Superior temporal gyrus (tissue), 1 donor: ENCODE measurements around the gene NMD3.
"Not testable (repeated sequence)": the region's sequence is repeated elsewhere in the genome, so short reads cannot be mapped to it uniquely, and the experiment has no call there.

Experiments
- DNase-seq: peaks from one replicate; pipeline ENCODE4 v3.0.0-alpha.2; 2016; ENCODE audit errors: extremely low spot score

NMD3 gene

GRCh38 chr3:161275919-161276318 lies 54.8 kb downstream of the NMD3 start:
- DNase-seq, result no peak

DNA sequence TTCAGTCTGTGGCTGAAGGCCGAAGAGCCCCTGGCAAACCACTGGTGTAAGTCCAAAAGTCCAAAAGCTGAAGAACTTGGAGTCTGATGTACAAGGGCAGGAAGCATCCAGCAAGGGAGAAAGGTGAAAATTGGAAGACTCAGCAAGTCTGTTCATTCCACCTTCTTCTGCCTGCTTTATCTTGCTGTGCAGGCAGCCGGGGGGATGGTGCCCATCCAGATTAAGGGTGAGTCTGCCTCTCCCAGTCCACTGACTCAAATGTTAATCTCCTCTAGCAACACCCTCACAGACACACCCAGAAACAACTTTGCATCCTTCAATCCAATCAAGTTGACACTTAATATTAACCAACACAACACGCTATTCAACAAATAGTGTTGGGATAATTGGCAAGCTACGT lies 61.3 kb downstream of the NMD3 start:
- DNase-seq, result not testable (repeated sequence)

DNA sequence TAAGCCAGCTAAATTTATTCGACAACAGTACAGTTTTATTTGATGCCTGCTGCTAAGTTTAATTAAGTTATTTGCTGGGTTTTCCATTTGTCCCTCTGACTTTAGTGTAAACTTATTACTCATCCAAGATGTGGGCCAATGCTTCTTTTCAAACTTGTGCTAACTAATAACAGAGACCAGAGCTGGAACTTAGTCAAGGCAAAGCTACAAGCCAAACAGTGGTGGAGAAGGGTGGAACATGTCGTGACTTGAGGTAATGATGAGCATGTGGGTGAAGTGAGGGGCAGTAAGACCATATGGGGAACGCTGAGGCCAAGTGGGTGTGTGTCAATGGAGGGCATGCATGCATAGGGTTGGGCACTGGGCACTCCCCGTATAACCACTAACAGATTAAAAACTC lies 63.9 kb downstream of the NMD3 start:
- DNase-seq, result no peak

DNA sequence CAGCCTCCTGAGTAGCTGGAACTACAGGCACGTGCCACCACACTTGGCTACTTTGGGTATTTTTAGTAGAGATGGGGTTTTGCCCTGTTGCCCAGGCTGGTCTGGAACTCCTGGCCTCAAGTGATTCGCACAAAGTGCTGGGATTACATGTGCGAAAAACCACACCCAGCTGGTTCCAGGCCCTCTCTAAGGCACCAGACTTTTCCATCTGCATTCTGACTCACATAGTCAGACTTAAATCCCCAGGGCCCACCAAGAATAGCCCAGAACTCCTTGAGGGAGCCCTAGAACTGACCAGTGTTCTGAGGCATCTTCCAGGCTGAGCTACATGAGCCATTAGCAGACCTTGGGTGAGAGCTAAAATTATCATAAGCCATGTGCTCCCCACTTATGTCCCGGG lies 68.1 kb downstream of the NMD3 start:
- DNase-seq, result no peak

GRCh38 chr3:161291191-161291901 lies 70.2 kb downstream of the NMD3 start:
- DNase-seq, result no peak

- DNase-seq, result no peak
Measured at GRCh38 chr3:161293381-161293780, 72.3 kb downstream of the NMD3 start.

GRCh38 chr3:161295325-161295724 lies 74.2 kb downstream of the NMD3 start:
- DNase-seq, result no peak

DNA sequence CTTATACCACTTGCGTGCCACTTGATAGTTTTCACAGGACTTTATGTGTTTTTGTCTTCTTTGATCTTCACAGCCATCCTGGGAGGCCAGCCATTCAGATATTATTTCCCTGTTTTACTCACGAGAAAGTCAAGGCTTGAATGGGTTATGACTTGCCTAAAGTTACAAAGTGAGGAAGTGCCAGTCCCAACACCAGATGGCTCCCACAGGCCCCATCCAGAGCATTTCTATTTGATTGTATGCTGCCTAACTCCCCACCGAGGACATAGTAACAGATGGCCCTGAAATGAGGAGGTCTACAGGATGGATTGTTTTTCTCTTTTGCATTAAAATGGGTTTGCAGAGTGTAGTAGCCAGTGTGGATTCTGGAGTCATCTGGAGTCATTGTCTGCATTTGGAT lies 75.7 kb downstream of the NMD3 start:
- no peak for DNase-seq
